Activated T-cell treated with anti-CD3 and anti-CD28 coated beads, Interleukin-2, amount 50 U/mL, for 48 hours (primary cell): ENCODE measurements around the gene NUAK1.

ENCODE experiments used
- DNase-seq, 2 experiments: peaks; one replicate each; pipeline ENCODE4 v3.0.0-alpha.2; 2020

The NUAK1 gene

GRCh38 chr12:106054049-106054448 is 84.7 kb downstream of the NUAK1 start:
- no peak for DNase-seq

- no peak for DNase-seq
These were observed 86.8 kb downstream of the NUAK1 start for GRCh38 chr12:106051853-106052531.

GRCh38 chr12:106049546-106049945 is 89.2 kb downstream of the NUAK1 start:
- DNase-seq: no peak

- DNase-seq: no peak
These were observed 89.6 kb downstream of the NUAK1 start for GRCh38 chr12:106049105-106049504.

- DNase-seq: no peak
These were observed 90.1 kb downstream of the NUAK1 start for GRCh38 chr12:106048676-106049075.

GRCh38 chr12:106048016-106048415 is 90.7 kb downstream of the NUAK1 start:
- DNase-seq: no peak

- no peak for DNase-seq
These were observed 91.8 kb downstream of the NUAK1 start for GRCh38 chr12:106046947-106047346.

- no peak for DNase-seq
These were observed 92.4 kb downstream of the NUAK1 start for GRCh38 chr12:106046301-106046846.

GRCh38 chr12:106045251-106045674 is 93.5 kb downstream of the NUAK1 start:
- DNase-seq: no peak

- no peak for DNase-seq
These were observed 94.0 kb downstream of the NUAK1 start for GRCh38 chr12:106044773-106045172.

- DNase-seq: no peak
These were observed 96.7 kb downstream of the NUAK1 start for GRCh38 chr12:106042037-106042436.

- DNase-seq: no peak
These were observed 98.2 kb downstream of the NUAK1 start for GRCh38 chr12:106040521-106040920.

- no peak for DNase-seq
These were observed 98.9 kb downstream of the NUAK1 start for GRCh38 chr12:106039646-106040404.

GRCh38 chr12:106039242-106039641 is 99.5 kb downstream of the NUAK1 start:
- DNase-seq: no peak

GRCh38 chr12:106037524-106038298 is 101.0 kb downstream of the NUAK1 start:
- DNase-seq: no peak

- no peak for DNase-seq
These were observed 103.3 kb downstream of the NUAK1 start for GRCh38 chr12:106035421-106035820.

GRCh38 chr12:106034316-106034715 is 104.4 kb downstream of the NUAK1 start:
- DNase-seq: no peak

- no peak for DNase-seq
These were observed 105.5 kb downstream of the NUAK1 start for GRCh38 chr12:106033161-106033675.

GRCh38 chr12:106032623-106032925 is 106.2 kb downstream of the NUAK1 start:
- DNase-seq: no peak

GRCh38 chr12:106031761-106032622 is 106.8 kb downstream of the NUAK1 start:
- DNase-seq: no peak

GRCh38 chr12:106030210-106031071 is 108.3 kb downstream of the NUAK1 start:
- peak in 1 of 2 experiments; percentile 16 for DNase-seq
